Gastroesophageal sphincter (tissue), 4 donors: ENCODE data around the gene GAP43. TPM values are rescaled to one million over a fixed set of nuclear protein-coding genes. Genes with fewer than 3 reads are reported as not detected.

Experiments used
- ATAC-seq: fragments of 150-250 bp; one replicate; pipeline ENCODE4 v1.9.1; 2016; ENCODE audit warnings: mild to moderate bottlenecking, moderate library complexity
- H3K27ac ChIP-seq, 4 donors: fragments of 200-600 bp; sonication (generic) in 3 of 4; 1 replicate in 3 of 4; 2 replicates in 1 of 4; pipeline ENCODE4 v1.5.1; 2016 to 2019
- H3K27me3 ChIP-seq: fragments of 200-600 bp; sonication (generic); one replicate; pipeline ENCODE4 v1.5.1; 2019
- H3K36me3 ChIP-seq, 2 donors: fragments of 200-600 bp; sonication (generic); one replicate each; pipeline ENCODE4 v1.5.1; 2019; ENCODE audit warnings: control low read depth in 1 of 2
- H3K4me1 ChIP-seq, 3 donors: fragments of 200-600 bp; sonication (generic); 1 replicate in 2 of 3; 2 replicates in 1 of 3; pipeline ENCODE4 v1.5.1; 2016 to 2019; ENCODE audit warnings: control low read depth in 2 of 3
- H3K4me3 ChIP-seq, 2 donors: fragments of 200-600 bp; sonication (generic); one replicate each; pipeline ENCODE4 v1.5.1; 2019; ENCODE audit warnings: mild to moderate bottlenecking in 1 of 2, moderate library complexity in 1 of 2
- H3K9me3 ChIP-seq, 3 donors: fragments of 200-600 bp; sonication (generic); one replicate each; pipeline ENCODE4 v1.5.1; 2017 to 2019; ENCODE audit warnings: control low read depth in 2 of 3
- CTCF ChIP-seq, 4 experiments: fragments of 200-600 bp in 2 of 4; fragments of 450-650 bp in 2 of 4; sonication (generic) in 1 of 4; IDR thresholded peaks; one replicate each; pipeline ENCODE4 v1.5.1; 2017 to 2019; ENCODE audit warnings: antibody characterized with exemption in 4 of 4, mild to moderate bottlenecking in 2 of 4, moderate library complexity in 2 of 4
- EP300 ChIP-seq: sonication (generic); formaldehyde crosslinking; IDR thresholded peaks from one replicate; pipeline ENCODE4 v1.6.1; 2017; ENCODE audit warnings: antibody characterized with exemption, mild to moderate bottlenecking
- POLR2A ChIP-seq, 2 donors: fragments of 450-650 bp; IDR thresholded peaks; one replicate each; pipeline ENCODE4 v1.6.1; 2017; ENCODE audit warnings: antibody characterized with exemption in 2 of 2, mild to moderate bottlenecking in 2 of 2, moderate library complexity in 1 of 2
- POLR2AphosphoS5 ChIP-seq: sonication (generic); formaldehyde crosslinking; IDR thresholded peaks from one replicate; pipeline ENCODE4 v1.6.1; 2017; ENCODE audit warnings: antibody characterized with exemption
- WGBS, 2 donors: methylation state at CpG; one replicate each; pipeline ENCODE4 v1.1.5; 2018; ENCODE audit warnings: low coverage in 1 of 2; 5-methylcytosine and 5-hydroxymethylcytosine counted together
- total RNA-seq, 4 donors: library from RNA; depleted of rRNA; stranded (reverse); fragments of >200 nt; gene quantifications; one replicate each; pipeline ENCODE4 v1.1.0, GENCODE V29; 2016

The GAP43 gene
- total RNA-seq, 4 donors from 2014 or later: 0.47 to 2.7 (median 1.6) TPM

- no peaks in the 10 kb centered on the region for H3K36me3 ChIP-seq
- H3K4me3 ChIP-seq: no peak overlapping the region
- no peaks in the 10 kb centered on the region for H3K4me1 ChIP-seq
- no peaks in the 10 kb centered on the region for H3K27me3 ChIP-seq
- peaks cover 0 to 25% (median 0%) of the 10 kb centered on the region in 3 donors for H3K9me3 ChIP-seq
- no peak overlapping the region for H3K27ac ChIP-seq
- no peak for ATAC-seq
- WGBS, 2 donors: 86 to 100% methylated on average over 1 to 2 of the region's 2 CpGs
- no peak for TF ChIP-seq POLR2A (IDR thresholded peaks at IDR 0.05)
- no peak for TF ChIP-seq POLR2AphosphoS5
- TF ChIP-seq EP300: no peak
- no peak for TF ChIP-seq CTCF (IDR thresholded peaks at IDR 0.05)
These were observed 27.6 kb upstream of the GAP43 start for GRCh38 chr3:115595611-115596275.

GRCh38 chr3:115598216-115598615, 25.1 kb upstream of the GAP43 start:
- no peaks in the 10 kb centered on the region for H3K27me3 ChIP-seq

GRCh38 chr3:115602194-115602593, 21.1 kb upstream of the GAP43 start:
- TF ChIP-seq CTCF (IDR thresholded peaks at IDR 0.05) (no peak), POLR2A (IDR thresholded peaks at IDR 0.05) (no peak), POLR2AphosphoS5 (no peak), EP300 (no peak)
- H3K4me3 ChIP-seq: no peak overlapping the region
- H3K36me3 ChIP-seq: no peaks in the 10 kb centered on the region
- no peak overlapping the region for H3K27ac ChIP-seq
- WGBS, 2 donors: 100% methylated on average over 1 of the region's 2 CpGs; no CpG with 5 or more reads in 1 of the 2 donors
- no peaks in the 10 kb centered on the region for H3K9me3 ChIP-seq
- H3K27me3 ChIP-seq: no peaks in the 10 kb centered on the region
- H3K4me1 ChIP-seq: no peaks in the 10 kb centered on the region
- ATAC-seq: no peak

More at GRCh38 chr3:115598216-115598615, 25.1 kb upstream of the GAP43 start:
- Histone ChIP-seq H3K4me3 (no peak overlapping the region), H3K9me3 (peaks cover 0 to 25% (median 0%) of the 10 kb centered on the region in 3 donors), H3K36me3 (no peaks in the 10 kb centered on the region), H3K4me1 (no peaks in the 10 kb centered on the region), H3K27ac (no peak overlapping the region)
- no peak for ATAC-seq
- no peak for TF ChIP-seq POLR2A (IDR thresholded peaks at IDR 0.05)
- TF ChIP-seq POLR2AphosphoS5: no peak
- TF ChIP-seq EP300: no peak

- Histone ChIP-seq H3K9me3 (no peaks in the 10 kb centered on the region), H3K36me3 (no peaks in the 10 kb centered on the region), H3K27me3 (no peaks in the 10 kb centered on the region), H3K4me1 (no peaks in the 10 kb centered on the region), H3K4me3 (no peak overlapping the region), H3K27ac (no peak overlapping the region)
- TF ChIP-seq POLR2AphosphoS5: no peak
- WGBS, 2 donors: 73 to 81% methylated on average over 3 of the region's 3 CpGs
- no peak for ATAC-seq
These were observed 11.7 kb upstream of the GAP43 start for GRCh38 chr3:115611630-115612029.

GRCh38 chr3:115615001-115615814, 8.1 kb upstream of the GAP43 start:
- H3K4me1 ChIP-seq: no peaks in the 10 kb centered on the region
- no peak for ATAC-seq
- no peaks in the 10 kb centered on the region for H3K27me3 ChIP-seq
- TF ChIP-seq CTCF (IDR thresholded peaks at IDR 0.05): no peak
- WGBS, 2 donors: 83 to 100% methylated on average over 1 to 2 of the region's 2 CpGs
- H3K9me3 ChIP-seq: no peaks in the 10 kb centered on the region
- H3K27ac ChIP-seq: no peak overlapping the region
- H3K4me3 ChIP-seq: no peak overlapping the region
- no peaks in the 10 kb centered on the region for H3K36me3 ChIP-seq

GRCh38 chr3:115616461-115616860, 6.8 kb upstream of the GAP43 start:
- Histone ChIP-seq H3K36me3 (no peaks in the 10 kb centered on the region), H3K27ac (no peak overlapping the region), H3K9me3 (no peaks in the 10 kb centered on the region), H3K4me3 (no peak overlapping the region), H3K27me3 (no peaks in the 10 kb centered on the region), H3K4me1 (no peaks in the 10 kb centered on the region)
- ATAC-seq: no peak
- TF ChIP-seq POLR2A (IDR thresholded peaks at IDR 0.05) (no peak), EP300 (no peak), CTCF (IDR thresholded peaks at IDR 0.05) (no peak), POLR2AphosphoS5 (no peak)
- WGBS, 2 donors: 76 to 78% methylated on average over 4 of the region's 4 CpGs
